ENCODE results near the gene AGPAT1.

DNA sequence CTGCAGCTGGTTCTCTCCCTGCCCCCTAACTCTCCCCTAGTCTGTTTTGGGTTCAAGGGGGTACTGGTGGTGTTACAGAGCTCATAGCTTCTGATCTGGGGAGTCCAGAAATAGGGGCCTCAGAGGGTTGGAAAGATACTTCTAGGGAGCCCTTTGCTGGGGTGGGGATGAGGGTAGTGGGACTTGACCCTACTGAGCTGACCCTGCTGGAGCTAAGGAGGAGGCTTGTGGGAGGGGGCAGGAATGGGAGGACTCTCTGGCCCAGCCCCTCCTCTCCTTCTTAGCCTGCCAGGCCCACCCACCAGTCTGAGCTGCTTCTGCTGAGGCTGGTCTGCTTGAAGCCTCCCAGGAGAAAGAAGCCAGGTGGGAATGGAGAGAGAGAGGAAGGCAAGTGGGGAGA, 11.6 kb downstream of the AGPAT1 start, which contains the start of gene EGFL8:
- TF ChIP-seq, protein P1, sequence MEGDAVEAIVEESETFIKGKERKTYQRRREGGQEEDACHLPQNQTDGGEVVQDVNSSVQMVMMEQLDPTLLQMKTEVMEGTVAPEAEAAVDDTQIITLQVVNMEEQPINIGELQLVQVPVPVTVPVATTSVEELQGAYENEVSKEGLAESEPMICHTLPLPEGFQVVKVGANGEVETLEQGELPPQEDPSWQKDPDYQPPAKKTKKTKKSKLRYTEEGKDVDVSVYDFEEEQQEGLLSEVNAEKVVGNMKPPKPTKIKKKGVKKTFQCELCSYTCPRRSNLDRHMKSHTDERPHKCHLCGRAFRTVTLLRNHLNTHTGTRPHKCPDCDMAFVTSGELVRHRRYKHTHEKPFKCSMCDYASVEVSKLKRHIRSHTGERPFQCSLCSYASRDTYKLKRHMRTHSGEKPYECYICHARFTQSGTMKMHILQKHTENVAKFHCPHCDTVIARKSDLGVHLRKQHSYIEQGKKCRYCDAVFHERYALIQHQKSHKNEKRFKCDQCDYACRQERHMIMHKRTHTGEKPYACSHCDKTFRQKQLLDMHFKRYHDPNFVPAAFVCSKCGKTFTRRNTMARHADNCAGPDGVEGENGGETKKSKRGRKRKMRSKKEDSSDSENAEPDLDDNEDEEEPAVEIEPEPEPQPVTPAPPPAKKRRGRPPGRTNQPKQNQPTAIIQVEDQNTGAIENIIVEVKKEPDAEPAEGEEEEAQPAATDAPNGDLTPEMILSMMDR (conservative IDR thresholded peaks at IDR 0.05; ENCODE audit: low read depth, low read length): no peak
- TF ChIP-seq EZH2 (IDR thresholded peaks at IDR 0.05; ENCODE audit: borderline replicate concordance, low read depth, low read length, poor library complexity, severe bottlenecking): no peak
